Ovary (tissue), 9 donors: ENCODE measurements around the gene JAG2. TPM values are rescaled to one million over a fixed set of nuclear protein-coding genes. Genes with fewer than 3 reads are reported as not detected.

ENCODE experiments used
- DNase-seq, 5 donors: peaks; one replicate each; pipeline ENCODE4 v3.0.0-alpha.2; 2019 to 2020
- H3K27ac ChIP-seq, 2 donors: fragments of 200-600 bp; one replicate each; pipeline versions ENCODE4 v1.5.1 to v1.8.0; 2019 to 2022
- H3K27me3 ChIP-seq: fragments of 200-600 bp; one replicate; pipeline ENCODE4 v1.8.0; 2022
- H3K36me3 ChIP-seq: fragments of 200-600 bp; sonication (generic); one replicate; pipeline ENCODE4 v1.5.1; 2019
- H3K4me1 ChIP-seq: one replicate; pipeline ENCODE4 v1.8.1; 2013; ENCODE audit warnings: mild to moderate bottlenecking, moderate library complexity; ENCODE audit not compliant: insufficient read depth
- H3K4me3 ChIP-seq: fragments of 200-600 bp; sonication (generic); one replicate; pipeline ENCODE4 v1.5.1; 2017
- H3K9me3 ChIP-seq, 2 donors: fragments of 200-600 bp in 1 of 2; sonication (generic) in 1 of 2; one replicate each; pipeline versions ENCODE4 v1.5.1 to v1.8.1; 2013 to 2019; ENCODE audit warnings: mild to moderate bottlenecking in 1 of 2, moderate library complexity in 1 of 2
- EP300 ChIP-seq: sonication (generic); formaldehyde crosslinking; IDR thresholded peaks from one replicate; pipeline ENCODE4 v1.6.1; 2017; ENCODE audit warnings: antibody characterized with exemption
- POLR2A ChIP-seq: fragments of 450-650 bp; IDR thresholded peaks from one replicate; pipeline ENCODE4 v1.6.1; 2017; ENCODE audit warnings: antibody characterized with exemption, mild to moderate bottlenecking, moderate library complexity
- WGBS, 3 donors: extraction: QIAGEN DNeasy Blood & Tissue Kit in 1 of 3; methylation state at CpG; one replicate each; pipeline versions ENCODE4 v1.1.5 to v1.1.7; 2013 to 2017; 5-methylcytosine and 5-hydroxymethylcytosine counted together
- intact Hi-C, 4 donors: fragments of 100-400 bp; cut with DNase I; formaldehyde crosslinking; loops; one replicate each; pipeline versions ENCODE4 v1.11.0 to v1.15.1; 2022 to 2023
- polyA plus RNA-seq, 2 donors: library from polyadenylated mRNA; stranded (reverse); fragments of 200-250 nt in 1 of 2; fragments of 350-450 nt in 1 of 2; fragmentation: Illumina TruSeq in 1 of 2; extraction: RNeasy Lipid Tissue Mini Kit (QIAGEN cat#74804) in 1 of 2; gene quantifications; one replicate each; pipeline ENCODE4 v1.2.3, GENCODE V29; 2013 to 2014
- total RNA-seq, 7 donors: library from RNA; depleted of rRNA in 2 of 7; stranded (reverse); fragments of >200 nt in 2 of 7; fragmentation: NEBNext Ultra II Directional in 3 of 7; extraction: Animal tissue kit (Norgen Biotek cat#: 25700) in 3 of 7; gene quantifications; one replicate each; pipeline versions ENCODE4 v1.1.0 to v1.2.4, GENCODE V29; 2016 to 2023
- TF ChIP-seq, protein P1 (sequence below), 3 donors: fragments of 450-650 bp in 2 of 3; fragments of 200-600 bp in 1 of 3; IDR thresholded peaks; one replicate each; pipeline versions ENCODE4 v1.5.1 to v1.8.0; 2016 to 2022; ENCODE audit warnings: antibody characterized with exemption in 3 of 3, mild to moderate bottlenecking in 1 of 3
- donor health status: DM: no; HTN: no; CAD: no; lungs with moderate emphysema.
- donor health status: DM: no; HTN: no; CAD: no.
- donor health status: Bipolar disorder and iron deficiency.
- donor health status: DM: yes; HTN: yes; CAD: no.
- donor health status: DM: no; HTN: no; CAD: no.
- donor health status: DM: yes; HTN: yes; CAD: no.

The JAG2 gene
- total and polyA plus RNA-seq, 9 donors: 0.78 to 10.2 (median 6.5) TPM

DNA sequence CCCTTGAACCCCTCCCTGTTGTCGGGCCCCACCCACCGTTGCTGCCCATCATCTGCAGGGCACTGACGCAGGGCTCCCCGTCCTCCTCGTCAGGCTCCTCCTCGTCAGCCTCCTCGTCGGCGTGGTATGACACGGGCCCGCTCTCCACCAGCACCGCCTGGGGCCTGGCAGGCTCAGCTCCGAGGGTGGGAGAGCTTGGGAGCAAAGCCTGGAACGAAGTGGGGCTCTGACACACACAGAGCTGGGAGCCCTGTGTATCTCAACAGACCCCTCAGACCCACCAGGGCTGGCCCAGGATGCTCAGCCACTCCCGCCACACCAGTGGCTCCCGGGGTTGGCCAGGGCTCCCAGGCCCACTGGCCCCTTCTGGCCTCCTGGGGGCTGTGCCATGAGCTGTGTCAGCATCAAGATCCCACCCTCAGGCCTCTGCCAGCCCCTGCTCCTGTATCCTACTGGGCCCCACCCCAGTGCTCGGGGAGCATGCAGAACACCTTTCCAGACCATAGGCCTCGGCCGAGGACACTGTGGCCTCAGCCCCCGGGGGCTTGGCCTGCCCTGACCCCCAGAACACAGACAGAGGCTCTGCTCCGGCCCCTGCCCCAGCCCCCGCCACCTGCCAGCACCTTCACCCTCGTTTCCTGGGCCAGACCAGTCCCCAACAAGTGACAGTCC, 42.6 kb upstream of the JAG2 start:
- DNase-seq: no peak
- Histone ChIP-seq H3K4me3 (no peak overlapping the region), H3K9me3 (no peaks in the 10 kb centered on the region), H3K27ac (no peak overlapping the region), H3K4me1 (no peaks in the 10 kb centered on the region), H3K36me3 (no peaks in the 10 kb centered on the region), H3K27me3 (no peaks in the 10 kb centered on the region)
- 92 to 93% (median 92%) methylated on average over 15 to 23 of the region's 23 CpGs for WGBS, 3 donors
- TF ChIP-seq, protein P1, sequence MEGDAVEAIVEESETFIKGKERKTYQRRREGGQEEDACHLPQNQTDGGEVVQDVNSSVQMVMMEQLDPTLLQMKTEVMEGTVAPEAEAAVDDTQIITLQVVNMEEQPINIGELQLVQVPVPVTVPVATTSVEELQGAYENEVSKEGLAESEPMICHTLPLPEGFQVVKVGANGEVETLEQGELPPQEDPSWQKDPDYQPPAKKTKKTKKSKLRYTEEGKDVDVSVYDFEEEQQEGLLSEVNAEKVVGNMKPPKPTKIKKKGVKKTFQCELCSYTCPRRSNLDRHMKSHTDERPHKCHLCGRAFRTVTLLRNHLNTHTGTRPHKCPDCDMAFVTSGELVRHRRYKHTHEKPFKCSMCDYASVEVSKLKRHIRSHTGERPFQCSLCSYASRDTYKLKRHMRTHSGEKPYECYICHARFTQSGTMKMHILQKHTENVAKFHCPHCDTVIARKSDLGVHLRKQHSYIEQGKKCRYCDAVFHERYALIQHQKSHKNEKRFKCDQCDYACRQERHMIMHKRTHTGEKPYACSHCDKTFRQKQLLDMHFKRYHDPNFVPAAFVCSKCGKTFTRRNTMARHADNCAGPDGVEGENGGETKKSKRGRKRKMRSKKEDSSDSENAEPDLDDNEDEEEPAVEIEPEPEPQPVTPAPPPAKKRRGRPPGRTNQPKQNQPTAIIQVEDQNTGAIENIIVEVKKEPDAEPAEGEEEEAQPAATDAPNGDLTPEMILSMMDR (IDR thresholded peaks at IDR 0.05): no peak
- no peak for TF ChIP-seq EP300
- TF ChIP-seq POLR2A: no peak
- intact Hi-C loops: no loop called here

DNA sequence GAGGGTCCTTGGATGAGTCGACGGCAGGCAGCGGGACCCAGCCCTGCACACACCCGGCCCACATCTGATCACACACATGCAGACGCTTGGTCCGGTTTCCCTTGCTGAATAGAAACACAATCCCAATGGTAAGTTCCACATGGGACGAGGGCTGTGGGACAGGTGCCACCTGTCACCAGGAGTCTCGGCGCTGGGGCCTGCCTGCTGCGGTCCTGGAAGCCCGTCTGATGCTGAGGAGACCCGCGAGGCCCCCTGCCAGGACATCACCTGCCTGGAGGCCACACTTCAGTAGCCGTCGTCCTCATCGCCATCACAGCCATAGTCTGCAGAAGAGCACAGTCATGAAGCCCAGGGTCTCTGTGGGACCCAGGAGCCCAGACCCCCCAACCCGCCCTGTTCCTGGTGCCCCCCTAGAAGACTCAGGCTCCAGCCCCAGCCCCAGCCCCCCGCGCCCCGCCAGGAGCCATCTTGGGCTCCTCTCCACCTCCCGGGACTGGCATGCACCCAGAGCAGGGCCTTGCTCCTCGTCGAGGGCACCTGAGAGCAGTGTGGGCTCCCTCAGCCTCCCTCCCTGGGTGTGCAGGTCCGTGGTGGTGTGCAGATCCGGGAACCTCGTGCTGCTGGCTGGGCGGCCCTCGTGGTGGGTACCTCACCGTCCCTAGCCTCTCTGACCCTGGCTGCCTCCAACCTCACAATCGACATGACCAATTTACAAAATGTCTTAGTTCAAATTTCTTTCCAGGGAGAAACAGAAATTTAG, 41.9 kb upstream of the JAG2 start:
- H3K27me3 ChIP-seq: no peaks in the 10 kb centered on the region
- no peak overlapping the region for H3K27ac ChIP-seq
- TF ChIP-seq, protein P1 (IDR thresholded peaks at IDR 0.05): no peak
- TF ChIP-seq EP300 (no peak), POLR2A (no peak)
- H3K4me1 ChIP-seq: peaks cover 2% of the 10 kb centered on the region
- no peak overlapping the region for H3K4me3 ChIP-seq
- H3K9me3 ChIP-seq: no peaks in the 10 kb centered on the region
- no peak for DNase-seq
- intact Hi-C loops: no loop called here
- no peaks in the 10 kb centered on the region for H3K36me3 ChIP-seq
- WGBS, 3 donors: 87 to 91% (median 91%) methylated on average over 27 to 30 of the region's 30 CpGs

DNA sequence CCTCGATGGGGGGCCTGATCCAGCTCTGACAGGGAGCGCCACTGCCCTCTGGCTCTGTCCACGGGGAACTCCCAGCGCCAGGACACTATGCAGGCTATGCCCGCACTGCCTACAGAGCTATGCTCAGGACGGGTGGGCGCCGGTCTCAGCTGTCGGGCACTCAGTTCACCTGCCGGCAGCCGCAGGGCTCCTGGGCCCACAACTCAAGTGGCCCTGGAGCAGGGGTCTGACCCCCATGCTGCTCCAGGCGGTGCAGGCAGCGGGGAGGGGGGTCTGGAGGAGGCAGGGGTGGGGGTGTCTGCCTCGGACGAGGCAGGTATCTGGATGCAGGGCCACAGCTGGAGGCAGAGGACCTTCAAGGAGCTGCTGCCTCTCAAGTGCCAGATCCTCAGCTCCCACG, 41.1 kb upstream of the JAG2 start:
- no peak for DNase-seq
- peaks cover 6% of the 10 kb centered on the region for H3K4me1 ChIP-seq
- no peaks in the 10 kb centered on the region for H3K27me3 ChIP-seq
- intact Hi-C loops: loop anchor here in 1 of 4 donors (10.0 kb wide), 1 partner anchor 75 kb away; no protein-coding TSS in a partner anchor
- TF ChIP-seq, protein P1 (IDR thresholded peaks at IDR 0.05): no peak
- TF ChIP-seq POLR2A (no peak), EP300 (no peak)
- H3K36me3 ChIP-seq: no peaks in the 10 kb centered on the region
- 88 to 92% (median 90%) methylated on average over 10 to 16 of the region's 16 CpGs for WGBS, 3 donors
- no peaks in the 10 kb centered on the region for H3K9me3 ChIP-seq
- no peak overlapping the region for H3K4me3 ChIP-seq
- no peak overlapping the region for H3K27ac ChIP-seq

DNA sequence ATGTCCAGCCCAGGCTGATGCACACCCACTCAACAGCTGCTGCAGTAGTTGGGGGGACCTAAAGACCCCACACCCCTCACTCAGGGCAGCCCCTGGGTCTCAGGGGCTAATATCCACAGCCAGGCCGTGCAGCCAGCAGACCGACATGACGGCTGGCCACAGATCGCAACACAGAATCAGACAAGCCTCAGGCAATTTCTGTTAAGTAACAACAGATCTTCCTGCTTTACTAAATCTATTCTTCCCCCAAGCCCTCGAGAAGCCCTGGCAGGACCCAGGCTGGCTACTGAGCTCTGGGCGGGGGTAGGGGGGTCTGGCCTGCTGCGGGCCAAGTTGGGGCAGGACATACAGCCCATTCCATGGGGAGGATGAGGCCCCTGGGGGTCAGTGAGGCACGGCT, 40.5 kb upstream of the JAG2 start:
- H3K4me3 ChIP-seq: no peak overlapping the region
- TF ChIP-seq EP300 (no peak), POLR2A (no peak)
- TF ChIP-seq, protein P1 (IDR thresholded peaks at IDR 0.05): no peak
- intact Hi-C loops: loop anchor here in 1 of 4 donors (10.0 kb wide), 1 partner anchor 76 kb away; no protein-coding TSS in a partner anchor
- peaks cover 8% of the 10 kb centered on the region for H3K4me1 ChIP-seq
- H3K9me3 ChIP-seq: no peaks in the 10 kb centered on the region
- no peak for DNase-seq
- no peaks in the 10 kb centered on the region for H3K27me3 ChIP-seq
- H3K36me3 ChIP-seq: no peaks in the 10 kb centered on the region
- 87 to 95% (median 91%) methylated on average over 8 of the region's 8 CpGs for WGBS, 3 donors
- H3K27ac ChIP-seq: no peak overlapping the region
